ENCODE measurements around the gene NAALADL2. TPM values are rescaled to one million over a fixed set of nuclear protein-coding genes. Genes with fewer than 3 reads are reported as not detected.

Gene NAALADL2
- total and polyA plus RNA-seq, 2 of the 8 experiments (the other 6 are each of a cell fraction or from before 2014, with no cell fraction given), result 0.12 to 0.22 TPM

DNA sequence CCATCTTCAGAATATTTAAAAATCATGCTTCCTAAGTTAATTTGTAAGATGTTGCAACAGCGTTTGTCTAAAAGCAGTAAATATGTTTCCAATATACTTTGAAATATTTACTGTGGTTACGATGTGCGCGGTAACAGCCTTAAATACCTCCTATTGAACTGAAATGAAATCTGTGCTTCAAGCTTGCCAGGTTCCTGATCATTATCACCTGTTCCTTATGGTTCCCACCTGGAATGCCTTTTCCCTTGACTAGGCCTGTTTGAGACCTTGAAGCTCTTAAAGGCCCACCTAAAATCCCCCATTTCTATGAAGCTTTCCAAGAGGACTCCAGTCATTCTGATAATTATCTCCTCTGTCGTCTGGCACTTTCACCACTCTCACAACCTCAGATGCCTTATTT lies 146.7 kb downstream of the NAALADL2 start:
- no peak overlapping the region for H3K14ac ChIP-seq (ENCODE audit: insufficient read length)
- FAIRE-seq, result no peak

More for the DNA sequence above, 146.7 kb downstream of the NAALADL2 start:
- ChIA-PET CTCF (ENCODE audit: partially characterized antibody) (no interaction called here), POLR2A (ENCODE audit: partially characterized antibody) (no interaction called here)
- Histone ChIP-seq H3K18ac (ENCODE audit: extremely low read depth, low read length) (no peak overlapping the region), H3K4me3 (ENCODE audit: extremely low read depth in 1 of 4, insufficient read depth in 2 of 4, low read depth in 3 of 4, low read length in 4 of 4) (no peak overlapping the region), H2BK120ac (replicated peaks; ENCODE audit: low read depth, low read length) (no peak overlapping the region), H3K27ac (ENCODE audit: low read depth, low read length) (no peak overlapping the region), H3K4me1 (replicated peaks in 1 of 4; ENCODE audit: control insufficient read depth in 3 of 4, insufficient read depth in 4 of 4, low read length in 3 of 4) (no peaks in the 10 kb centered on the region), H2BK20ac (ENCODE audit: low read length) (no peak overlapping the region), H3K79me1 (ENCODE audit: low read depth, low read length) (no peaks in the 10 kb centered on the region), H2BK12ac (ENCODE audit: low read depth, low read length) (no peak overlapping the region), H3K27me3 (replicated peaks in 1 of 4; ENCODE audit: control insufficient read depth in 3 of 4, extremely low read depth in 1 of 4, insufficient read depth in 3 of 4, low read length in 3 of 4) (no peaks in the 10 kb centered on the region), H2BK5ac (ENCODE audit: low read depth, low read length) (no peak overlapping the region), H4K8ac (ENCODE audit: extremely low read depth, insufficient read depth, low read length) (no peak overlapping the region), H3K4me2 (ENCODE audit: insufficient read depth in 1 of 2, low read depth in 2 of 2, low read length in 2 of 2) (no peak overlapping the region), H3K9ac (replicated peaks in 1 of 4; ENCODE audit: extremely low read depth in 1 of 4, low read depth in 3 of 4, low read length in 3 of 4) (no peak overlapping the region), H3K79me2 (ENCODE audit: control insufficient read depth in 1 of 2, insufficient read depth in 2 of 2, low read length in 2 of 2) (no peaks in the 10 kb centered on the region), H3K23me2 (ENCODE audit: low read depth, low read length) (no peaks in the 10 kb centered on the region), H3K4ac (replicated peaks; ENCODE audit: insufficient read length, low read depth, low read length) (no peak overlapping the region), H2AFZ (ENCODE audit: low read length) (no peak overlapping the region), H4K91ac (replicated peaks; ENCODE audit: insufficient read length, low read length) (no peak overlapping the region), H2BK15ac (ENCODE audit: low read length) (no peak overlapping the region), H4K20me1 (replicated peaks in 1 of 2; ENCODE audit: control insufficient read depth in 1 of 2, insufficient read depth in 2 of 2, low read length in 2 of 2) (no peaks in the 10 kb centered on the region), H3K23ac (ENCODE audit: insufficient read length) (no peak overlapping the region), H3K36me3 (ENCODE audit: control insufficient read depth in 2 of 4, insufficient read depth in 4 of 4, low read length in 3 of 4) (no peaks in the 10 kb centered on the region; a peak in 1 of 8 replicates), H3K9me3 (ENCODE audit: insufficient read depth in 2 of 2, low read depth in 1 of 2, low read length in 1 of 2) (no peaks in the 10 kb centered on the region), H3K56ac (replicated peaks; ENCODE audit: insufficient read length, low read depth, low read length) (no peak overlapping the region), H4K5ac (ENCODE audit: insufficient read length, low read depth, low read length) (no peak overlapping the region), H2AK5ac (ENCODE audit: low read depth, low read length) (no peak overlapping the region)
- TF ChIP-seq CTBP2 (IDR thresholded peaks at IDR 0.05; ENCODE audit: borderline replicate concordance, insufficient read depth, insufficient read length, low read length) (no peak), NANOG (IDR thresholded peaks at IDR 0.05; ENCODE audit: insufficient read depth, low read depth, low read length, poor library complexity, severe bottlenecking) (no peak), POU5F1 (IDR thresholded peaks at IDR 0.05; ENCODE audit: low read depth, low read length) (no peak), CHD2 (IDR thresholded peaks at IDR 0.05; ENCODE audit: low read length) (no peak), GABPA (IDR thresholded peaks at IDR 0.05; ENCODE audit: borderline replicate concordance, insufficient read depth, low read length) (no peak), HDAC2 (IDR thresholded peaks at IDR 0.05; ENCODE audit: borderline replicate concordance in 1 of 2, low read depth in 2 of 2, low read length in 2 of 2) (no peak), SIRT6 (IDR thresholded peaks at IDR 0.05; ENCODE audit: low read length) (no peak), SUZ12 (IDR thresholded peaks at IDR 0.05; ENCODE audit: low read length) (no peak), CEBPB (IDR thresholded peaks at IDR 0.05; ENCODE audit: low read depth, low read length) (no peak), TBP (IDR thresholded peaks at IDR 0.05; ENCODE audit: low read depth, low read length) (no peak), SP2 (IDR thresholded peaks at IDR 0.05; ENCODE audit: low read length) (no peak), ZNF274 (IDR thresholded peaks at IDR 0.05; ENCODE audit: borderline replicate concordance, extremely low read depth, low read length) (no peak)
- TF ChIP-seq, protein P1, sequence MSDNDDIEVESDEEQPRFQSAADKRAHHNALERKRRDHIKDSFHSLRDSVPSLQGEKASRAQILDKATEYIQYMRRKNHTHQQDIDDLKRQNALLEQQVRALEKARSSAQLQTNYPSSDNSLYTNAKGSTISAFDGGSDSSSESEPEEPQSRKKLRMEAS (IDR thresholded peaks at IDR 0.05), result no peak
- TF ChIP-seq, protein P2, sequence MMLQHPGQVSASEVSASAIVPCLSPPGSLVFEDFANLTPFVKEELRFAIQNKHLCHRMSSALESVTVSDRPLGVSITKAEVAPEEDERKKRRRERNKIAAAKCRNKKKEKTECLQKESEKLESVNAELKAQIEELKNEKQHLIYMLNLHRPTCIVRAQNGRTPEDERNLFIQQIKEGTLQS (IDR thresholded peaks at IDR 0.05; ENCODE audit: insufficient read depth, low read depth, low read length), result no peak
- 93% methylated on average over 5 of the region's 5 CpGs; no CpG with 5 or more reads in 1 of the 2 experiments for WGBS, 2 experiments (ENCODE audit: extremely low coverage in 1 of 2, insufficient coverage in 1 of 2, insufficient read length in 1 of 2, insufficient replicate concordance in 2 of 2, low coverage in 1 of 2, low lambda C conversion rate in 2 of 2, missing lambda C conversion rate in 1 of 2)
- no peak for DNase-seq (ENCODE audit: low read depth in 1 of 2, low spot score in 2 of 2)
